Loucy (cell line): ENCODE data around the gene ZBTB38.

Experiments used
- H2AFZ ChIP-seq: fragments of 200-600 bp; sonication (generic); 2 replicates; pipeline ENCODE4 v1.6.0; 2016; ENCODE audit warnings: antibody characterized with exemption, mild to moderate bottlenecking, low read length, moderate library complexity
- H3F3A ChIP-seq: fragments of 200-600 bp; 2 replicates; pipeline ENCODE4 v1.6.0; 2016; ENCODE audit warnings: antibody characterized with exemption, low read depth, mild to moderate bottlenecking
- H3K27me3 ChIP-seq: fragments of 200-600 bp; sonication (generic); 2 replicates; pipeline ENCODE4 v1.6.1; 2014; ENCODE audit warnings: low read length, mild to moderate bottlenecking; ENCODE audit not compliant: insufficient read depth, poor library complexity, severe bottlenecking
- H3K36me3 ChIP-seq: fragments of 200-600 bp; sonication (generic); 2 replicates; pipeline ENCODE4 v1.6.1; 2016; ENCODE audit warnings: low read length; ENCODE audit not compliant: insufficient read depth
- H3K4me1 ChIP-seq: fragments of 200-600 bp; sonication (generic); 2 replicates; pipeline ENCODE4 v1.5.1; 2014; ENCODE audit warnings: low read length, mild to moderate bottlenecking; ENCODE audit not compliant: insufficient read depth, poor library complexity, severe bottlenecking
- H3K4me2 ChIP-seq: fragments of 200-600 bp; sonication (generic); 2 replicates; pipeline ENCODE4 v1.6.0; 2014; ENCODE audit warnings: antibody characterized with exemption, low read length, low read depth, mild to moderate bottlenecking; ENCODE audit not compliant: poor library complexity, severe bottlenecking
- H3K4me3 ChIP-seq: fragments of 200-600 bp; sonication (generic); 2 replicates; pipeline ENCODE4 v1.5.1; 2014; ENCODE audit warnings: low read length, mild to moderate bottlenecking, mixed read lengths; ENCODE audit not compliant: poor library complexity, severe bottlenecking
- H3K79me2 ChIP-seq: fragments of 200-600 bp; sonication (generic); 2 replicates; pipeline ENCODE4 v1.6.1; 2014; ENCODE audit warnings: low read length; ENCODE audit not compliant: insufficient read depth
- H3K9ac ChIP-seq: fragments of 200-600 bp; sonication (generic); 2 replicates; pipeline ENCODE4 v1.6.0; 2014; ENCODE audit warnings: mild to moderate bottlenecking, low read depth, low read length, moderate library complexity; ENCODE audit not compliant: poor library complexity, severe bottlenecking
- H3K9me2 ChIP-seq: fragments of 200-600 bp; sonication (generic); replicated peaks from 2 replicates; pipeline ENCODE4 v1.6.1; 2016; ENCODE audit warnings: low read depth, low read length, mixed read lengths
- H3K9me3 ChIP-seq: fragments of 200-600 bp; sonication (generic); 2 replicates; pipeline ENCODE4 v1.6.1; 2014; ENCODE audit warnings: mild to moderate bottlenecking, antibody characterized with exemption, low read length, low read depth; ENCODE audit not compliant: insufficient read depth
- H4K20me1 ChIP-seq: fragments of 200-600 bp; sonication (generic); 2 replicates; pipeline ENCODE4 v1.6.0; 2014; ENCODE audit warnings: antibody characterized with exemption, low read length, mild to moderate bottlenecking; ENCODE audit not compliant: insufficient read depth, poor library complexity, severe bottlenecking
- CTCF ChIP-seq: fragments of 200-600 bp; sonication (generic); conservative IDR thresholded peaks from 2 replicates; pipeline ENCODE4 v1.5.1; 2014; ENCODE audit warnings: mild to moderate bottlenecking, antibody characterized with exemption, low read length
- EZH2phosphoT487 ChIP-seq: fragments of 200-600 bp; IDR thresholded peaks from 2 replicates; pipeline ENCODE4 v1.6.1; 2018; ENCODE audit warnings: antibody characterized with exemption, mild to moderate bottlenecking, moderate library complexity, borderline replicate concordance

The ZBTB38 gene

GRCh38 chr3:141331377-141332318, 36.7 kb upstream of the ZBTB38 start:
- no peak overlapping the region for H3K4me3 ChIP-seq
- no peaks in the 10 kb centered on the region for H3F3A ChIP-seq
- H3K9me2 ChIP-seq, result no peaks in the 10 kb centered on the region
- H3K4me2 ChIP-seq, result no peak overlapping the region
- no peaks in the 10 kb centered on the region for H3K36me3 ChIP-seq
- H3K9me3 ChIP-seq, result no peaks in the 10 kb centered on the region
- peaks cover 3% of the 10 kb centered on the region for H3K4me1 ChIP-seq
- H3K9ac ChIP-seq, result no peak overlapping the region
- TF ChIP-seq CTCF (no peak), EZH2phosphoT487 (no peak)
- H3K79me2 ChIP-seq, result no peaks in the 10 kb centered on the region
- H4K20me1 ChIP-seq, result no peaks in the 10 kb centered on the region
- H2AFZ ChIP-seq, result no peak overlapping the region
- no peaks in the 10 kb centered on the region for H3K27me3 ChIP-seq

GRCh38 chr3:141332416-141332815, 35.9 kb upstream of the ZBTB38 start:
- Histone ChIP-seq H3F3A (no peaks in the 10 kb centered on the region), H3K9me2 (no peaks in the 10 kb centered on the region), H3K36me3 (no peaks in the 10 kb centered on the region), H4K20me1 (no peaks in the 10 kb centered on the region), H3K27me3 (no peaks in the 10 kb centered on the region), H3K79me2 (no peaks in the 10 kb centered on the region), H3K9ac (no peak overlapping the region), H2AFZ (no peak overlapping the region), H3K9me3 (no peaks in the 10 kb centered on the region), H3K4me1 (peaks cover 3% of the 10 kb centered on the region), H3K4me2 (no peak overlapping the region), H3K4me3 (no peak overlapping the region)
- TF ChIP-seq EZH2phosphoT487, result no peak
- no peak for TF ChIP-seq CTCF

- Histone ChIP-seq H3K79me2 (no peaks in the 10 kb centered on the region), H3K4me1 (peaks cover 7% of the 10 kb centered on the region), H3K9me3 (no peaks in the 10 kb centered on the region), H3K4me3 (no peak overlapping the region), H3K9ac (no peak overlapping the region), H3K4me2 (no peak overlapping the region), H4K20me1 (no peaks in the 10 kb centered on the region), H2AFZ (no peak overlapping the region), H3K36me3 (no peaks in the 10 kb centered on the region), H3F3A (no peaks in the 10 kb centered on the region), H3K27me3 (no peaks in the 10 kb centered on the region), H3K9me2 (no peaks in the 10 kb centered on the region)
- no peak for TF ChIP-seq EZH2phosphoT487
- TF ChIP-seq CTCF, result no peak
These were observed 34.3 kb upstream of the ZBTB38 start for GRCh38 chr3:141333836-141334626.
